H1 (cell line): Measurements from ENCODE around the gene ASCC1. TPM values are rescaled to one million over a fixed set of nuclear protein-coding genes. Genes with fewer than 3 reads are reported as not detected.

Source experiments
- CTCF ChIA-PET: fragments of 300-600 bp; sonication (Branson Sonifier 250); formaldehyde crosslinking; loops from one replicate; lab custom pipeline; 2021; ENCODE audit not compliant: partially characterized antibody; lab: Charles Lee
- POLR2A ChIA-PET: fragments of 300-600 bp; sonication (Branson Sonifier 250); formaldehyde crosslinking; loops from one replicate; lab custom pipeline; 2021; ENCODE audit warnings: inconsistent platforms; ENCODE audit not compliant: partially characterized antibody; lab: Charles Lee
- DNase-seq, 2 experiments: peaks; one replicate each; pipeline versions ENCODE4 v3.0.0 to v3.0.0-alpha.2; 2010 to 2022; ENCODE audit warnings: low spot score in 2 of 2, low read depth in 1 of 2, mixed read lengths in 1 of 2
- FAIRE-seq: peaks from 2 replicates; lab custom pipeline; 2011; peaks lifted over from hg19 to GRCh38; lab: Jason Lieb, UNC
- H2AFZ ChIP-seq: 2 replicates; pipeline ENCODE4 v1.8.1; 2012; ENCODE audit warnings: low read length, inconsistent platforms
- H2AK5ac ChIP-seq: 2 replicates; pipeline ENCODE4 v1.6.1; 2013; ENCODE audit warnings: low read depth, low read length
- H2BK120ac ChIP-seq: replicated peaks from 2 replicates; pipeline ENCODE3; 2013; ENCODE audit warnings: low read depth, low read length, inconsistent platforms
- H2BK12ac ChIP-seq: 2 replicates; pipeline ENCODE4 v1.6.1; 2013; ENCODE audit warnings: low read depth, low read length
- H2BK15ac ChIP-seq: 2 replicates; pipeline ENCODE4 v1.6.1; 2013; ENCODE audit warnings: low read length
- H2BK20ac ChIP-seq: 2 replicates; pipeline ENCODE4 v1.6.1; 2013; ENCODE audit warnings: low read length
- H2BK5ac ChIP-seq: 2 replicates; pipeline ENCODE4 v1.6.1; 2013; ENCODE audit warnings: low read depth, low read length
- H3K14ac ChIP-seq: 2 replicates; pipeline ENCODE4 v1.6.1; 2013; ENCODE audit warnings: inconsistent platforms; ENCODE audit not compliant: insufficient read length
- H3K18ac ChIP-seq: 2 replicates; pipeline ENCODE4 v1.6.1; 2013; ENCODE audit warnings: low read length; ENCODE audit errors: extremely low read depth
- H3K23ac ChIP-seq: 2 replicates; pipeline ENCODE4 v1.6.1; 2013; ENCODE audit warnings: inconsistent platforms; ENCODE audit not compliant: insufficient read length
- H3K23me2 ChIP-seq: 2 replicates; pipeline ENCODE4 v1.6.1; 2013; ENCODE audit warnings: low read depth, low read length
- H3K27ac ChIP-seq: 2 replicates; pipeline ENCODE4 v1.6.1; 2011; ENCODE audit warnings: low read depth, low read length, inconsistent platforms
- H3K27me3 ChIP-seq, 4 experiments: replicated peaks in 1 of 4; 1 replicate in 1 of 4; 2 replicates in 3 of 4; pipeline versions ENCODE4 v1.6.1 to v1.8.1; 2011 to 2013; ENCODE audit warnings: low read length in 3 of 4, mild to moderate bottlenecking in 3 of 4, inconsistent platforms in 2 of 4, mixed read lengths in 2 of 4, moderate library complexity in 1 of 4; ENCODE audit not compliant: control insufficient read depth in 3 of 4, insufficient read depth in 3 of 4; ENCODE audit errors: extremely low read depth in 1 of 4
- H3K36me3 ChIP-seq, 4 experiments: 2 replicates each; pipeline versions ENCODE4 v1.6.1 to v1.8.1; 2011 to 2013; ENCODE audit warnings: mild to moderate bottlenecking in 4 of 4, low read length in 3 of 4, moderate library complexity in 2 of 4, control low read depth in 1 of 4, inconsistent platforms in 1 of 4; ENCODE audit not compliant: insufficient read depth in 4 of 4, control insufficient read depth in 2 of 4
- H3K4ac ChIP-seq: replicated peaks from 2 replicates; pipeline ENCODE3; 2013; ENCODE audit warnings: low read length, low read depth, mixed read lengths, inconsistent platforms; ENCODE audit not compliant: insufficient read length
- H3K4me1 ChIP-seq, 4 experiments: replicated peaks in 1 of 4; 1 replicate in 1 of 4; 2 replicates in 3 of 4; pipeline versions ENCODE4 v1.6.1 to v1.8.1; 2011 to 2013; ENCODE audit warnings: low read length in 3 of 4, inconsistent platforms in 2 of 4, mixed read lengths in 1 of 4; ENCODE audit not compliant: insufficient read depth in 4 of 4, control insufficient read depth in 3 of 4
- H3K4me2 ChIP-seq, 2 experiments: 2 replicates each; pipeline versions ENCODE4 v1.6.1 to v1.8.1; 2011 to 2013; ENCODE audit warnings: low read depth in 2 of 2, low read length in 2 of 2, control low read depth in 1 of 2, inconsistent platforms in 1 of 2, mild to moderate bottlenecking in 1 of 2; ENCODE audit not compliant: insufficient read depth in 1 of 2
- H3K4me3 ChIP-seq, 4 experiments: fragments of 200-600, 300-600 bp in 1 of 4; sonication (generic), shearing (Covaris generic), sonication (Bioruptor Twin) in 1 of 4; 2 replicates each; pipeline versions ENCODE4 v1.5.1 to v1.8.1; 2011 to 2016; ENCODE audit warnings: low read length in 4 of 4, low read depth in 3 of 4, control low read depth in 2 of 4, inconsistent platforms in 2 of 4, mild to moderate bottlenecking in 2 of 4, mixed read lengths in 1 of 4, moderate library complexity in 1 of 4; ENCODE audit not compliant: insufficient read depth in 2 of 4; ENCODE audit errors: extremely low read depth in 1 of 4
- H3K56ac ChIP-seq: replicated peaks from 2 replicates; pipeline ENCODE3; 2013; ENCODE audit warnings: low read depth, mild to moderate bottlenecking, mixed read lengths, low read length, inconsistent platforms; ENCODE audit not compliant: insufficient read length
- H3K79me1 ChIP-seq: 2 replicates; pipeline ENCODE4 v1.6.1; 2013; ENCODE audit warnings: low read depth, low read length, control low read depth
- H3K79me2 ChIP-seq, 2 experiments: 2 replicates each; pipeline versions ENCODE4 v1.6.1 to v1.8.1; 2012 to 2013; ENCODE audit warnings: low read length in 2 of 2, mild to moderate bottlenecking in 2 of 2, inconsistent platforms in 1 of 2; ENCODE audit not compliant: insufficient read depth in 2 of 2, control insufficient read depth in 1 of 2
- H3K9ac ChIP-seq, 4 experiments: replicated peaks in 1 of 4; 1 replicate in 1 of 4; 2 replicates in 3 of 4; pipeline versions ENCODE4 v1.6.1 to v1.8.1; 2011 to 2013; ENCODE audit warnings: low read depth in 3 of 4, low read length in 3 of 4, control low read depth in 2 of 4, mild to moderate bottlenecking in 2 of 4, moderate library complexity in 2 of 4, inconsistent platforms in 1 of 4; ENCODE audit errors: extremely low read depth in 1 of 4
- H3K9me3 ChIP-seq, 2 experiments: 2 replicates each; pipeline versions ENCODE4 v1.6.1 to v1.8.1; 2012 to 2013; ENCODE audit warnings: mild to moderate bottlenecking in 2 of 2, moderate library complexity in 2 of 2, control low read depth in 1 of 2, inconsistent platforms in 1 of 2, low read depth in 1 of 2, low read length in 1 of 2, mixed read lengths in 1 of 2; ENCODE audit not compliant: insufficient read depth in 2 of 2
- H4K20me1 ChIP-seq, 2 experiments: replicated peaks in 1 of 2; 2 replicates each; pipeline versions ENCODE3 to v1.8.1; 2011 to 2013; ENCODE audit warnings: inconsistent platforms in 2 of 2, low read length in 2 of 2, mild to moderate bottlenecking in 1 of 2; ENCODE audit not compliant: insufficient read depth in 2 of 2, control insufficient read depth in 1 of 2
- H4K5ac ChIP-seq: 2 replicates; pipeline ENCODE4 v1.6.1; 2013; ENCODE audit warnings: low read length, low read depth, mixed read lengths, inconsistent platforms; ENCODE audit not compliant: insufficient read length
- H4K8ac ChIP-seq: 2 replicates; pipeline ENCODE4 v1.8.0; 2013; ENCODE audit warnings: mild to moderate bottlenecking, moderate library complexity, low read length, inconsistent platforms; ENCODE audit not compliant: insufficient read depth; ENCODE audit errors: extremely low read depth
- H4K91ac ChIP-seq: replicated peaks from 2 replicates; pipeline ENCODE3; 2013; ENCODE audit warnings: low read length, mixed read lengths, inconsistent platforms; ENCODE audit not compliant: insufficient read length
- ASH2L ChIP-seq: fragments of 200-600, 300-600 bp; sonication (generic); IDR thresholded peaks from one replicate; pipeline ENCODE4 v1.7.1; 2017; ENCODE audit warnings: low read length
- BACH1 ChIP-seq: IDR thresholded peaks from 2 replicates; pipeline ENCODE4 v1.6.1; 2012; ENCODE audit warnings: low read length, improper control_type of control experiment
- BRCA1 ChIP-seq: IDR thresholded peaks from 2 replicates; pipeline ENCODE4 v1.6.1; 2012; ENCODE audit warnings: low read depth, low read length, improper control_type of control experiment
- CHD1 ChIP-seq: IDR thresholded peaks from 2 replicates; pipeline ENCODE4 v1.6.1; 2012; ENCODE audit warnings: low read depth, low read length, improper control_type of control experiment
- EGR1 ChIP-seq: IDR thresholded peaks from 2 replicates; pipeline ENCODE4 v1.6.1; 2011; ENCODE audit warnings: low read depth, low read length, borderline replicate concordance
- FOSL1 ChIP-seq: IDR thresholded peaks from 2 replicates; pipeline ENCODE4 v1.6.1; 2011; ENCODE audit warnings: mild to moderate bottlenecking, low read depth, low read length, moderate library complexity; ENCODE audit not compliant: insufficient read depth
- GTF2F1 ChIP-seq: IDR thresholded peaks from 2 replicates; pipeline ENCODE4 v1.6.1; 2012; ENCODE audit warnings: low read depth, low read length, improper control_type of control experiment, borderline replicate concordance
- NANOG ChIP-seq: IDR thresholded peaks from 2 replicates; pipeline ENCODE4 v1.6.1; 2011; ENCODE audit warnings: low read length, low read depth, mild to moderate bottlenecking, inconsistent platforms; ENCODE audit not compliant: insufficient read depth, poor library complexity, severe bottlenecking
- POLR2AphosphoS5 ChIP-seq: IDR thresholded peaks from 2 replicates; pipeline ENCODE4 v1.6.1; 2011; ENCODE audit warnings: low read depth, low read length
- SAP30 ChIP-seq: fragments of 300-600 bp; sonication (generic); IDR thresholded peaks from 2 replicates; pipeline ENCODE4 v1.7.1; 2012; ENCODE audit warnings: low read length, moderate library complexity, mild to moderate bottlenecking, inconsistent platforms; ENCODE audit not compliant: insufficient read depth, insufficient replicate concordance
- SP1 ChIP-seq: IDR thresholded peaks from 2 replicates; pipeline ENCODE4 v1.6.1; 2011; ENCODE audit warnings: low read depth, low read length
- SRF ChIP-seq: IDR thresholded peaks from 2 replicates; pipeline ENCODE4 v1.6.1; 2011; ENCODE audit warnings: mild to moderate bottlenecking, low read depth, low read length, moderate library complexity
- WGBS, 2 experiments: shearing (Covaris generic) in 1 of 2; methylation state at CpG; one replicate each; pipeline versions ENCODE4 v1.1.6 to v1.1.7; 2013 to 2015; ENCODE audit warnings: low lambda C conversion rate in 2 of 2, mixed read lengths in 2 of 2, inconsistent platforms in 1 of 2, low coverage in 1 of 2, missing lambda C conversion rate in 1 of 2; ENCODE audit not compliant: insufficient replicate concordance in 2 of 2, insufficient coverage in 1 of 2, insufficient read length in 1 of 2; ENCODE audit errors: extremely low coverage in 1 of 2, missing lambda C conversion rate in 1 of 2; 5-methylcytosine and 5-hydroxymethylcytosine counted together
- polyA plus RNA-seq, 7 experiments: library from polyadenylated mRNA; depleted of rRNA in 3 of 7; stranded (reverse) in 5 of 7; unstranded in 2 of 7; fragments of >200 nt in 5 of 7; fragments of 200-250 nt in 2 of 7; gene quantifications; 1 replicate in 5 of 7; 2 replicates in 1 of 7; 4 replicates in 1 of 7; pipeline versions ENCODE4 v1.2.1 to v1.2.3, GENCODE V29; 2011 to 2013; ENCODE audit warnings: missing spikeins in 2 of 7, mixed read lengths in 2 of 7
- total RNA-seq: library from RNA; stranded (reverse); fragmentation: NEBNext Ultra II Directional; extraction: Animal tissue kit (Norgen Biotek cat#: 25700); gene quantifications from 2 replicates; pipeline ENCODE4 v1.2.1, GENCODE V29; 2021

The ASCC1 gene
- total and polyA plus RNA-seq, 2 of the 8 experiments (the other 6 are each of a cell fraction or from before 2014, with no cell fraction given), result 25.6 to 35.8 TPM

DNA sequence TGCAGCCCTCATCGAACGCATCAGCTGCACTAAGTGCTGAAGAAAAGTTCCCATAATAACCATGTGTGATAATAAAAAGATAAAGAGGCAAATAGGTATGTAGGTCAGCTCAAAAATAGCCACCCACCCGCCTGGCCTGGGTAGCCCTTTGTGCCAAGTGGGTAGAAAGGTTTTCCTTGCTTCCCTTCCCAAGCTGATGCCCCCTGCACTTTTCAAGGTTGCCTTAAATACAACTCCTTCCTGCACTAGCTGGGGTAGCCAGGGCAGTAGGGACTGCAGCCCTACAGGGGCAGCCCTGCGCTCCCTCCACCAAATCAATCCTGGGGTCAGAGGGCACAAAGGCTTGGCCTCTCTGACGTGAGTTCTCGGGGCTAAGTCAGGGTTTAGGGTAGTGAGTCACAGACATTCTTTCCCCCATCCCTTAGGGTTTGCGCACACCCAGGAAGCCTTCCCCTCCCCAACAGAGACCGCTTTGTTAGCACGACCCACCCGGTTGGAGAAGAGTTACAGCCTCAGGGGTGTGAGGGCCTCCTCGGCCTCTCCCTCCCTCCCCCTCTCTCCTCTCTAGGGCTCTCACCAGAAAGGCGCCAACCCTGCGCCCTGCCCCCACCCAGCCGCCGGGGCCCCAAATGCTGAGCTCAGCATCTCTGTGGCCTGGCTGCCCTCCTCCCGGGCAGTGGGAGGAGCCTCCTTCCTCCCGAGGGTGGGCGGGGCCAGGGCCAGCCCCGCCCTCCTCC is 44.3 kb upstream of the ASCC1 start:
- Histone ChIP-seq H3K14ac (no peak overlapping the region), H3K23me2 (peaks cover 4% of the 10 kb centered on the region; the same call in 1 of the 2 replicates), H2BK5ac (peak overlapping the region; percentile 97), H2BK20ac (peak overlapping the region; percentile 98), H3K27ac (peak overlapping the region; percentile 87), H2BK12ac (peak overlapping the region; percentile 99), H3K4me1 (peaks cover 17 to 30% (median 22%) of the 10 kb centered on the region in 4 experiments), H3K56ac (peak overlapping the region; percentile 7), H3K79me1 (no peaks in the 10 kb centered on the region), H4K5ac (peak overlapping the region; percentile 84), H3K79me2 (no peaks in the 10 kb centered on the region), H4K91ac (peak overlapping the region; percentile 79), H4K8ac (peak overlapping the region; percentile 81; the same call in 1 of the 2 replicates), H3K9me3 (no peaks in the 10 kb centered on the region), H2BK120ac (peak overlapping the region; percentile 71), H2AK5ac (peak overlapping the region; percentile 18), H3K4me3 (peak overlapping the region in 2 of 4 experiments; percentile 23 to 32; a peak in 4 of 8 replicates), H2AFZ (no peak overlapping the region), H3K4ac (peak overlapping the region; percentile 69), H2BK15ac (peak overlapping the region; percentile 73), H3K36me3 (no peaks in the 10 kb centered on the region), H4K20me1 (no peaks in the 10 kb centered on the region), H3K4me2 (peak overlapping the region; percentile 59 to 74), H3K9ac (peak overlapping the region in 3 of 4 experiments; percentile 50 to 62 (median 54); a peak in 6 of 7 replicates), H3K27me3 (no peaks in the 10 kb centered on the region), H3K18ac (peak overlapping the region; percentile 95), H3K23ac (no peak overlapping the region)
- ChIA-PET POLR2A (interaction anchor here (0.5 to 24.2 kb wide), 29 partner anchors 10 to 190 kb away, joined by 3 to 673 read pairs (median 4); partner anchors contain the start of genes ANAPC16, DDIT4 and DNAJB12), CTCF (interaction anchor here (0.6 to 4.4 kb wide), 18 partner anchors 13 to 212 kb away, joined by 3 to 39 read pairs (median 4); partner anchors contain the start of gene DDIT4)
- DNase-seq (peak; percentile 93 to 96), FAIRE-seq (peak; percentile 76)
- 25% methylated on average over 10 of the region's 19 CpGs; no CpG with 5 or more reads in 1 of the 2 experiments for WGBS, 2 experiments
- TF ChIP-seq NANOG, result peak; percentile 23
- TF ChIP-seq BACH1, result peak; percentile 85
- 0 out of 2 replicates have a peak, but pooled peaks have one; percentile 4 for TF ChIP-seq SRF
- TF ChIP-seq CHD1, result no peak
- peak; percentile 87 for TF ChIP-seq SP1
- TF ChIP-seq ASH2L, result peak; percentile 99
- no peak for TF ChIP-seq GTF2F1
- TF ChIP-seq POLR2AphosphoS5, result peak; percentile 78
- TF ChIP-seq BRCA1, result no peak
- TF ChIP-seq EGR1, result peak; percentile 45; the same call in 1 of the 2 replicates
- no peak for TF ChIP-seq FOSL1
- no peak for TF ChIP-seq SAP30
